ENCODE measurements around the gene GREM2. TPM values are rescaled to one million over a fixed set of nuclear protein-coding genes. Genes with fewer than 3 reads are reported as not detected.

Gene GREM2
- total RNA-seq, 1 experiment from 2014 or later: not detected

GRCh38 chr1:240567066-240567465, 44.9 kb downstream of the GREM2 start:
- no peaks in the 10 kb centered on the region for H3K9me2 ChIP-seq (replicated peaks; ENCODE audit: insufficient read depth, low read length)
- H3K9ac ChIP-seq (ENCODE audit: low read length): no peak overlapping the region
- H3K27ac ChIP-seq (ENCODE audit: low read length): no peak overlapping the region
- no peak for DNase-seq
- H3K9me3 ChIP-seq (ENCODE audit: low read length): peaks cover 3% of the 10 kb centered on the region; the same call in 1 of the 2 replicates
- no peaks in the 10 kb centered on the region for H3K27me3 ChIP-seq (ENCODE audit: low read length)
- no peaks in the 10 kb centered on the region for H3K4me1 ChIP-seq (ENCODE audit: low read length)
- no peak overlapping the region for H3K4me2 ChIP-seq (ENCODE audit: low read depth, low read length, poor library complexity, severe bottlenecking)
- no peaks in the 10 kb centered on the region for H3K36me3 ChIP-seq (ENCODE audit: insufficient read depth, low read length)
- H3K79me2 ChIP-seq (ENCODE audit: low read length): no peaks in the 10 kb centered on the region
- no peak overlapping the region for H3K4me3 ChIP-seq (ENCODE audit: low read length)
- H2AFZ ChIP-seq (ENCODE audit: low read length): no peak overlapping the region
- H4K20me1 ChIP-seq (ENCODE audit: insufficient read depth, low read depth, low read length): no peaks in the 10 kb centered on the region

DNA sequence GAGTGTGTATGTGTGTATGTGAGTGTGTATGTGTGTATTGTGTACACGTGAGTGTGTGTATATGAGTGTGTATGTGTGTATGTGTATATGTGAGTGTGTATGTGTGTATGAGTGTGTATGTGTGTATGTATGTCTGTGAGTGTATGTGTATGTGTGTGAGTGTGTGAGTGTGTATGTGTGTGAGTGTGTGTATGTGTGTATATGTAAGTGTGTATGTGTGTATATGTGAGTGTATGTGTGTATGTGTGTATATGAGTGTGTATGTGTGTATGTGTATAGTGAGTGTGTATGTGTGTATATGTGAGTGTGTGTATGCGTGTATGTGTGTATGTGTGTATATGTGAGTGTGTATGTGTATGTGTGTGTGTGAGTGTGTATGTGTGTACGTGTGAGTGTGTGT, 49.2 kb downstream of the GREM2 start:
- H4K20me1 ChIP-seq (ENCODE audit: insufficient read depth, low read depth, low read length): no peaks in the 10 kb centered on the region

GRCh38 chr1:240562111-240562590, 49.8 kb downstream of the GREM2 start:
- Histone ChIP-seq H3K9me2 (replicated peaks; ENCODE audit: insufficient read depth, low read length) (no peaks in the 10 kb centered on the region), H3K9me3 (ENCODE audit: low read length) (peaks cover 3% of the 10 kb centered on the region; the same call in 1 of the 2 replicates), H3K4me1 (ENCODE audit: low read length) (no peaks in the 10 kb centered on the region), H3K27ac (ENCODE audit: low read length) (no peak overlapping the region), H3K9ac (ENCODE audit: low read length) (no peak overlapping the region), H4K20me1 (ENCODE audit: insufficient read depth, low read depth, low read length) (no peaks in the 10 kb centered on the region), H2AFZ (ENCODE audit: low read length) (no peak overlapping the region), H3K36me3 (ENCODE audit: insufficient read depth, low read length) (no peaks in the 10 kb centered on the region), H3K4me3 (ENCODE audit: low read length) (no peak overlapping the region), H3K79me2 (ENCODE audit: low read length) (no peaks in the 10 kb centered on the region), H3K4me2 (ENCODE audit: low read depth, low read length, poor library complexity, severe bottlenecking) (no peak overlapping the region), H3K27me3 (ENCODE audit: low read length) (no peaks in the 10 kb centered on the region)
- no peak for DNase-seq

More for the DNA sequence above, 49.2 kb downstream of the GREM2 start:
- H3K27ac ChIP-seq (ENCODE audit: low read length): no peak overlapping the region
- H3K9me3 ChIP-seq (ENCODE audit: low read length): peaks cover 3% of the 10 kb centered on the region; the same call in 1 of the 2 replicates
- H3K4me3 ChIP-seq (ENCODE audit: low read length): no peak overlapping the region
- no peaks in the 10 kb centered on the region for H3K27me3 ChIP-seq (ENCODE audit: low read length)
- no peaks in the 10 kb centered on the region for H3K9me2 ChIP-seq (replicated peaks; ENCODE audit: insufficient read depth, low read length)
- no peak for DNase-seq
- H3K4me2 ChIP-seq (ENCODE audit: low read depth, low read length, poor library complexity, severe bottlenecking): no peak overlapping the region
- H2AFZ ChIP-seq (ENCODE audit: low read length): no peak overlapping the region
- no peaks in the 10 kb centered on the region for H3K79me2 ChIP-seq (ENCODE audit: low read length)
- H3K36me3 ChIP-seq (ENCODE audit: insufficient read depth, low read length): no peaks in the 10 kb centered on the region
- no peak overlapping the region for H3K9ac ChIP-seq (ENCODE audit: low read length)
- H3K4me1 ChIP-seq (ENCODE audit: low read length): no peaks in the 10 kb centered on the region

GRCh38 chr1:240559781-240560180, 52.2 kb downstream of the GREM2 start:
- Histone ChIP-seq H3K4me3 (ENCODE audit: low read length) (no peak overlapping the region), H2AFZ (ENCODE audit: low read length) (no peak overlapping the region), H3K9ac (ENCODE audit: low read length) (no peak overlapping the region), H3K4me1 (ENCODE audit: low read length) (no peaks in the 10 kb centered on the region), H4K20me1 (ENCODE audit: insufficient read depth, low read depth, low read length) (no peaks in the 10 kb centered on the region), H3K79me2 (ENCODE audit: low read length) (no peaks in the 10 kb centered on the region), H3K27ac (ENCODE audit: low read length) (no peak overlapping the region), H3K36me3 (ENCODE audit: insufficient read depth, low read length) (no peaks in the 10 kb centered on the region), H3K9me3 (ENCODE audit: low read length) (peaks cover 3% of the 10 kb centered on the region; the same call in 1 of the 2 replicates), H3K9me2 (replicated peaks; ENCODE audit: insufficient read depth, low read length) (no peaks in the 10 kb centered on the region), H3K27me3 (ENCODE audit: low read length) (no peaks in the 10 kb centered on the region), H3K4me2 (ENCODE audit: low read depth, low read length, poor library complexity, severe bottlenecking) (no peak overlapping the region)
- DNase-seq: no peak

DNA sequence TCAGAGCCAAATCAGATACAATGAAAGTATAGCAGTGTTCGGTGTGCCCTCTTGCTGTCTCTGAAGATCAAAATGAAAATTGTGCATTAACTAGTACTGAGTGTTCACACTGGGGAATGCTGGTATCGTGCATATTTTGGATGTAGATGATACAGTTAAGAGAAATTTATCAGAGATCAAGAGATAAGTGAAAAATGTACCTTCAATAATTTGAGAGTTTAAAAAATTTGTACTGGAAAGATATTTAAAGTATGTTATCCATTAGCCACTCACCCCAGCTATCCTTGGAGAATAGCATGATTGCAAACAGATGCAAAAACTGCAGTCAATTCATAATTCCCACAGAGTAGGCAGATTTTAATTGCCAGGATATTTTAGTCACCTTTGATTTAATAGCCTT, 56.4 kb downstream of the GREM2 start:
- Histone ChIP-seq H3K9me2 (replicated peaks; ENCODE audit: insufficient read depth, low read length) (no peaks in the 10 kb centered on the region), H3K79me2 (ENCODE audit: low read length) (no peaks in the 10 kb centered on the region), H3K36me3 (ENCODE audit: insufficient read depth, low read length) (no peaks in the 10 kb centered on the region), H3K4me3 (ENCODE audit: low read length) (no peak overlapping the region), H3K27me3 (ENCODE audit: low read length) (no peaks in the 10 kb centered on the region), H2AFZ (ENCODE audit: low read length) (no peak overlapping the region), H4K20me1 (ENCODE audit: insufficient read depth, low read depth, low read length) (no peaks in the 10 kb centered on the region), H3K9me3 (ENCODE audit: low read length) (no peaks in the 10 kb centered on the region), H3K9ac (ENCODE audit: low read length) (no peak overlapping the region), H3K4me1 (ENCODE audit: low read length) (no peaks in the 10 kb centered on the region), H3K27ac (ENCODE audit: low read length) (no peak overlapping the region), H3K4me2 (ENCODE audit: low read depth, low read length, poor library complexity, severe bottlenecking) (no peak overlapping the region)
- no peak for DNase-seq

GRCh38 chr1:240553351-240553750, 58.6 kb downstream of the GREM2 start:
- no peaks in the 10 kb centered on the region for H3K36me3 ChIP-seq (ENCODE audit: insufficient read depth, low read length)
- H4K20me1 ChIP-seq (ENCODE audit: insufficient read depth, low read depth, low read length): no peaks in the 10 kb centered on the region
- no peak overlapping the region for H3K27ac ChIP-seq (ENCODE audit: low read length)

DNA sequence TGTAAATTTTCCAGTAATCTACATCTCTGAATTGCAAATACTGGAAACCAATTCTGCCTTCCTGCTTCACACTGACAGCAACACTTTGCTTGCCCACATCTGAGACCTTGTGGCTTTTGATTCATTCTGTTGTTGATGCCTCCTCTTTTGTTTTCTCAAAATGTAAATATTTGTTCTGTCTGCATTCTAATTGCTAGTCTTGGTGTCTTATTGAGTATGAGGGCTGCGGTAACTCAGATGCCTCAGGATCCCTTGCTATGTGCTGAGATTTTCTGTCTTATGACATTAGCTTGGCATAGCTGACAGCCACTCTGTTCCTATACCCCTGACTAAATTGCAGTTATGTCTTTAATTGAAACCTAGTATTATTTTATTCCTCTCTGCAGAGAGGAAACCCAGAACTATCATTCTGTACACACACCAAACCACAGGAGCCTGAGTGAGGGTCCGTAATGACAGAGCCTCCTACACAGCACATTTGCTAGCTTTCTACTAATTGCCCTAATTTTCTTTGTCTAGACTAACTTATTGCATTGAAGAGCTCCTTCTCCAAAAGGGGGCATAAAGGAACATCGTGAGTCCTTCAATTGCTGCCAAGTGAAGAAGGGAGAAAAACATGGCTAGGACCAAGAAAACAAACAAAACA, 72.1 kb downstream of the GREM2 start:
- Histone ChIP-seq H3K9ac (ENCODE audit: low read length) (no peak overlapping the region), H3K4me2 (ENCODE audit: low read depth, low read length, poor library complexity, severe bottlenecking) (no peak overlapping the region), H3K79me2 (ENCODE audit: low read length) (no peaks in the 10 kb centered on the region), H3K27ac (ENCODE audit: low read length) (no peak overlapping the region), H3K9me3 (ENCODE audit: low read length) (no peaks in the 10 kb centered on the region), H3K27me3 (ENCODE audit: low read length) (no peaks in the 10 kb centered on the region), H4K20me1 (ENCODE audit: insufficient read depth, low read depth, low read length) (no peaks in the 10 kb centered on the region), H3K4me1 (ENCODE audit: low read length) (no peaks in the 10 kb centered on the region), H2AFZ (ENCODE audit: low read length) (no peak overlapping the region), H3K9me2 (replicated peaks; ENCODE audit: insufficient read depth, low read length) (no peaks in the 10 kb centered on the region), H3K36me3 (ENCODE audit: insufficient read depth, low read length) (no peaks in the 10 kb centered on the region), H3K4me3 (ENCODE audit: low read length) (no peak overlapping the region)
- DNase-seq: no peak

More at GRCh38 chr1:240553351-240553750, 58.6 kb downstream of the GREM2 start:
- Histone ChIP-seq H2AFZ (ENCODE audit: low read length) (no peak overlapping the region), H3K4me2 (ENCODE audit: low read depth, low read length, poor library complexity, severe bottlenecking) (no peak overlapping the region), H3K9me2 (replicated peaks; ENCODE audit: insufficient read depth, low read length) (no peaks in the 10 kb centered on the region), H3K27me3 (ENCODE audit: low read length) (no peaks in the 10 kb centered on the region), H3K79me2 (ENCODE audit: low read length) (no peaks in the 10 kb centered on the region), H3K9ac (ENCODE audit: low read length) (no peak overlapping the region), H3K4me3 (ENCODE audit: low read length) (no peak overlapping the region), H3K9me3 (ENCODE audit: low read length) (no peaks in the 10 kb centered on the region), H3K4me1 (ENCODE audit: low read length) (no peaks in the 10 kb centered on the region)
- no peak for DNase-seq

DNA sequence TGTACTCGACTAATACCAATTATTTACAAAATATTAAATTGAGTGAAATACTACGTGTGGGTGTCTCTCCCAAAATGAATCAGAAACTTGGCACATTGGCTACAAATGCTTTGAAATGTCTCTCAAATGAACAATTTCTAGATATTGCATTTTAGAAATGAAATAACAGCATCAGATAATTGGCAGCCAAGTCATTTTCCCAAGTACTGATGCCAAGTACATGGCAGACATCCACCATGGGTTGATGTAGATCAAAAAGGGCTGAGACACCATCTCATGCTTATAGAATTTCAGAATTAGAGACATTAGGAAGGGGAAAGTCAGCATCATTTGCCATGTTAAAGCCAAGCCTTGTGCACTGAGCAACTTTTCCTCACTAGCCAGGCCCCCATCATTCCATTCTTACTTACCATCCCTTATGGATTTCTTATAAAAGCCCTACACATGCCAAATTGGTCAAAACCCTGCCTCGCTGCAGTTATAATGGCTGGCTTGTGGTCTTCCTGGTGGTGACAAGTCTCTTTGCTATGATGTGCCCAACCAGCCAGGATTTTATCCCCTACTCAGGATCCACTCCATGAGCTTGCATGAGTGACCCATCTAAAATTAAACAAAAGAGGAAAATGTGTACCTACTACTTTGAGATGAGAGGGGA, 73.1 kb downstream of the GREM2 start:
- no peak overlapping the region for H3K4me3 ChIP-seq (ENCODE audit: low read length)

More for the DNA sequence above, 73.1 kb downstream of the GREM2 start:
- no peaks in the 10 kb centered on the region for H3K79me2 ChIP-seq (ENCODE audit: low read length)
- H4K20me1 ChIP-seq (ENCODE audit: insufficient read depth, low read depth, low read length): no peaks in the 10 kb centered on the region
- no peaks in the 10 kb centered on the region for H3K9me2 ChIP-seq (replicated peaks; ENCODE audit: insufficient read depth, low read length)
- DNase-seq: no peak
- H3K27ac ChIP-seq (ENCODE audit: low read length): no peak overlapping the region
- no peaks in the 10 kb centered on the region for H3K4me1 ChIP-seq (ENCODE audit: low read length)
- H2AFZ ChIP-seq (ENCODE audit: low read length): no peak overlapping the region
- H3K27me3 ChIP-seq (ENCODE audit: low read length): no peaks in the 10 kb centered on the region
- H3K4me2 ChIP-seq (ENCODE audit: low read depth, low read length, poor library complexity, severe bottlenecking): no peak overlapping the region
- H3K9ac ChIP-seq (ENCODE audit: low read length): no peak overlapping the region
- H3K36me3 ChIP-seq (ENCODE audit: insufficient read depth, low read length): no peaks in the 10 kb centered on the region
- no peaks in the 10 kb centered on the region for H3K9me3 ChIP-seq (ENCODE audit: low read length)
